ENCODE data around the gene ERVFRD-1.

The ERVFRD-1 gene

DNA sequence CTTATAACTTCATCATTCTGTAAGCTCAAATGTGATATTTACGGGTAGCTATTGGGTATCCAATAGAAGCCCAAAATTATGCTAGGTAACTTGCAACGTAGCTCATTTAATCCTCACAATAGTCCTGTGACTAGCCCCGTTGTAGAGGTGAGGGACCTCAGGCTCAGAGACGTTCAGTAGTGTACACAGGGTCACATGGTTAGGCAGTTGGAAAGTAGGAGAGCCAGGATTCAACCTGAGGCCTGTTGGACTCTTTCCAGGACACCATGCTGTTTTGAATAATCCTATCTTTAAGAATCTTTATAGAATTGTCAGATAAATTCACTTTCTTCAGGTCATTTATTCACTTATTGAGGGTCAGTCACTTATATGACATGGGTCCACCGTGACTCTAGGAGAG, 58.2 kb downstream of the ERVFRD-1 start:
- no peak for DNase-seq (ENCODE audit: low read depth)
- H3K4me3 ChIP-seq (replicated peaks; ENCODE audit: low read depth, low read length), result no peak overlapping the region
- TF ChIP-seq, protein P1, sequence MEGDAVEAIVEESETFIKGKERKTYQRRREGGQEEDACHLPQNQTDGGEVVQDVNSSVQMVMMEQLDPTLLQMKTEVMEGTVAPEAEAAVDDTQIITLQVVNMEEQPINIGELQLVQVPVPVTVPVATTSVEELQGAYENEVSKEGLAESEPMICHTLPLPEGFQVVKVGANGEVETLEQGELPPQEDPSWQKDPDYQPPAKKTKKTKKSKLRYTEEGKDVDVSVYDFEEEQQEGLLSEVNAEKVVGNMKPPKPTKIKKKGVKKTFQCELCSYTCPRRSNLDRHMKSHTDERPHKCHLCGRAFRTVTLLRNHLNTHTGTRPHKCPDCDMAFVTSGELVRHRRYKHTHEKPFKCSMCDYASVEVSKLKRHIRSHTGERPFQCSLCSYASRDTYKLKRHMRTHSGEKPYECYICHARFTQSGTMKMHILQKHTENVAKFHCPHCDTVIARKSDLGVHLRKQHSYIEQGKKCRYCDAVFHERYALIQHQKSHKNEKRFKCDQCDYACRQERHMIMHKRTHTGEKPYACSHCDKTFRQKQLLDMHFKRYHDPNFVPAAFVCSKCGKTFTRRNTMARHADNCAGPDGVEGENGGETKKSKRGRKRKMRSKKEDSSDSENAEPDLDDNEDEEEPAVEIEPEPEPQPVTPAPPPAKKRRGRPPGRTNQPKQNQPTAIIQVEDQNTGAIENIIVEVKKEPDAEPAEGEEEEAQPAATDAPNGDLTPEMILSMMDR (IDR thresholded peaks at IDR 0.05; ENCODE audit: low read length, missing control alignments), result no peak
